T-helper 9 cell (primary cell): Measurements from ENCODE around the gene CINP.

Experiments used
- DNase-seq: peaks from one replicate; pipeline ENCODE4 v3.0.0-alpha.2; 2020
- total RNA-seq, 2 donors: gene quantifications; one replicate each; lab custom pipeline; 2026; lab: John Stamatoyannopoulos, UW

CINP gene
- total RNA-seq, result 10.6 to 26.3 reads per million in 2 donors

DNA sequence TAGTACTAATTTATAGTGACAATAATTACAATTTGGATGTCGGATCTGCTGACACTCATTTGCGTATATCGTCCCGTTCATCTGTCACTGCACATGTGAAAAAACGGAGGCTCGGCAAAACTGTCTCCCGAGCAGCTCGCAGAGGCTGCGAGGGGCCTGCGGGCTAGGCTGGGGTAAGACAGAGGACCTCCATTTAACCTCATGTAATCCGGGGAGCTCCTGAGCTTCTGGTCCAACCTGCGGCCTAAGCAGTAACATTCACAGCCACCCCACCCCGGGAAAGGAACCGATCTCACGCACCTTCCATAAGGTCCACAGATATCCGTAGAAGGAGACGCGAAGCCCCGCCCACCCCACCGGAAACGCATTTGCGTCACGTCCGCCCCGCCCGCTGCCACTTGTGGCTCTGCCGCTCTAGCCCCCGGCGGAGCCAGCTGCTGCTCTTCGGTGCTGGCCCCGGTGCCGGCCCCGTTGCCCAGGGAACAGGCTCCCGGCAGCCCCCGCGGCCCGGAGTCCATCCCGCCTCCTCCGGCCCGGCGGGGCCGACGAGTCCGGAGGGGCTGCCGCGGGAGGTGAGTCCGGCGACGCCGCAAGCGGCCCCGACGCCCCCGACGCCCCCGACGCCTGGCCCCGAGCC, at the start of gene CINP, which contains the start of gene TECPR2:
Gene CINP (minus strand): TSS at position 346 of the 637 bp plus-strand sequence. CDS start 39 bp downstream, at position 307.
Gene TECPR2 (plus strand): TSS at position 397 of the 637 bp plus-strand sequence. CDS start 13,781 bp downstream, outside the sequence.
- peak; percentile 98 for DNase-seq

DNA sequence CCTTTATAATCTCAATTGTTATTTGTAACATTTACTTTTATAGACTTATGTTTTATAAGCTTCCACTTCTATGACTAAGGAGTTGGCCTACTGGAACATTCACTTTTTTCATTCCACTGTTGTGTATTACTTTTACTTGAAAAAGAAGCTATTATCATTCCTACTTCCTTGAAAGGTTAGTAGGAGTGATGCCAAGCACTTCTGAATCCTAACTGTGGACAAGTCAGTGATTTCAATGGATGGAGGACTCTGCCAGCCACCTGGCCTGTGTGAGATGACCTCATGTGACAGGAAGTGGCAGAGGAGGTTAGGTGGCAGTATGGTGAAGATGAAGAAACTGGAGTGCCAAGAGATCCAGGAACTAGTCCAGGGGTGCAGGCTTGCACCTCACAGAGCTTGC, 46.0 kb upstream of the CINP start:
- no peak for DNase-seq

DNA sequence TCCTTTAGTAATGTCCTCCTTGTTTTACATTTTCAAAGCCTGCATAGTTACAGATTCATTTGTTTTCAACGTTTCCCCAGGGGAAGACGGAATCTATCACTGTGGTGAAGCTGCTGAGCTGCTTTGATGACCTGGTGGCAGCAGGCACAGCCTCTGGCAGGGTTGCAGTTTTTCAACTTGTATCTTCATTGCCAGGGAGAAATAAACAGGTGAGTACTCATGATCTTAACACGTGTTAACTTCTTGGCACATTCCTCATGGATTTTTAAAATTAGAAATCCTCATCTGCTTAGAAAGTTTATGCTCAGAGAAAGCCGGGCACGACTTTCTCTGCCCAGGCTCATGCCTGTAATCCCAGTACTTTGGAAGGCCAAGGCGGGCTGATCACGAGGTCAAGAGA, 44.6 kb upstream of the CINP start:
- DNase-seq, result no peak

DNA sequence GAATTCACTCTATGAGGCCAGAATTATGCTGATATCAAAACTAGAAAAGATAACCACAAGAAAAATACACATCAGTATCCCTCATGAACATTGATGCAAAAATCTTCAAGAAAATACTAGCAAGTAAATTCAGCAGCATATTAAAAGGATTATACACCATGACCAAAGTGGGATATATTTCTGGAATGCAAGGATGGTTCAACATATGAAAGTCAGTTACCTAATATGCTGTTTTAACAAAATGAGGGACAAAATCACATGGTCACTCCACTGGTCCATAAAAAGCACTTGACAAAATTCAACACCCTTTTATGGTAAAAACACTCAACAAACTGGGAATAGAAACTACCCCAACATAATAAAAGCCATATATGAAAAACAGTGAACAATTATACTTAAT, 40.3 kb upstream of the CINP start:
- no peak for DNase-seq

DNA sequence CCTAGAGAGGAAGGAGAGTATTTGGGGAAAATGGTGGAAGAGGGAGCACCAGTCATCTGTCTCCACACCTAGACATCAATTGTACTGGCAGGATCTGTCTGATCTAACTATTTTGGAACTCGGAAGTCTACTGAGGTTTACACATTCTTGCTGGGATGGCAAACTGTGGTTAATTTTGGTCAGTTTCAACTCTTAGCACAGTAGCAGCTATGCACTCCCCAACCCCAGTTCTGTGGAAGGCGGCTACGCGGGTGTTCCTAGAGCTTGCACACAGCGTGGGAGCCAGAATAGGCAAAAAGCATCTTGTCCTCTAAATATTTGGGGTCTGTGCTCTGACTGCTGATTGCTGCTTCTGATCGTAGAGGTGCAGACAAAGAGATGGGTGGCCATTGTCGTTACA, 33.8 kb upstream of the CINP start:
- no peak for DNase-seq

DNA sequence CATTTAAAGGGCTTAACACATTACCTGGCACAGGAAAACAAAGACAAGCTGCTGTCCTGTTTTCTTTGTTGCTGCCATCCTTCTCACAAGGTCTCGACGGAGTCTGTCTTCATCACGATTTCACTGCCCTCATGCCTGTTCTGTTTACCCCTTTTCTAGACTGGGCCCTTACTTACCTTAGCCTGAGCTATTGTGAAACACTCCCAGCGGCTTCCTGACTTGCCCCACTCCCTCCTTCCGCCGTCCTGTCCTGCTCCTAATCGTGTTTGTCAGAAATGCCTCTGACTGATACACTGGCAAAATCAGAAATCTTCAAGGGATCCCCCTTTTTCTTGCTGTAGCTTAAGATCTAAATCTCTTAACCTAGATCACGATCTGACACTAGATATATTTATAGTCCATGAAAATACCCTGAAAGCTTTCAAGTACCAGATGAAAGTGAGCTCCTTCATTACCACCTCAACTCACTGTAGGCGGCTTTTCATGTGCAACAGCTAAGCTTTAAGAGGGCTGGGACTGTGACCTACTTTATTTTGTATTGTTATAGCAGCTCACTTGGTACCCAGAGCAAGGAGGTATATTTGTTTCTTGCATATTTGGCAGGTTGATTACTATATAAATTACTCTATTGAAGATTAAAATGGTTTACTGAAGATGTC, 32.2 kb upstream of the CINP start:
- DNase-seq, result no peak

DNA sequence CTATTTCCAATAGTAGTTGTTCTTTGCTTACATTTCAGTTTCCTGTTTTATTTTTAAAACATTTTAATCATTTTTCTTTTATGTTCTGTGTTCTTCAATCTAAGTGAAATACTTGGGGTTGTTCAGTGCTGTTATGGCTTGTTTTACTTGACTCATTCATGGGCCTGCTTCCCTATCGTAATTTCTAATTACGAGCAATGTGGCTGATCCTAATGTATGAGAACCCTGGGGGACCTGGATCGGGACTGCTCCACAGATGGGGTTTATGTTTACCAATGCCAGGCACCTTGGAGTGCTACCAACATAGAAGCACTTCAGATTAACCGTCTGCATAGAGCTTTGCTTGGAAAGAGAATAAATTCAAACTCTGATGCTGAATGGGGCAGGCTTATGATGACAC, 29.8 kb upstream of the CINP start:
- no peak for DNase-seq

DNA sequence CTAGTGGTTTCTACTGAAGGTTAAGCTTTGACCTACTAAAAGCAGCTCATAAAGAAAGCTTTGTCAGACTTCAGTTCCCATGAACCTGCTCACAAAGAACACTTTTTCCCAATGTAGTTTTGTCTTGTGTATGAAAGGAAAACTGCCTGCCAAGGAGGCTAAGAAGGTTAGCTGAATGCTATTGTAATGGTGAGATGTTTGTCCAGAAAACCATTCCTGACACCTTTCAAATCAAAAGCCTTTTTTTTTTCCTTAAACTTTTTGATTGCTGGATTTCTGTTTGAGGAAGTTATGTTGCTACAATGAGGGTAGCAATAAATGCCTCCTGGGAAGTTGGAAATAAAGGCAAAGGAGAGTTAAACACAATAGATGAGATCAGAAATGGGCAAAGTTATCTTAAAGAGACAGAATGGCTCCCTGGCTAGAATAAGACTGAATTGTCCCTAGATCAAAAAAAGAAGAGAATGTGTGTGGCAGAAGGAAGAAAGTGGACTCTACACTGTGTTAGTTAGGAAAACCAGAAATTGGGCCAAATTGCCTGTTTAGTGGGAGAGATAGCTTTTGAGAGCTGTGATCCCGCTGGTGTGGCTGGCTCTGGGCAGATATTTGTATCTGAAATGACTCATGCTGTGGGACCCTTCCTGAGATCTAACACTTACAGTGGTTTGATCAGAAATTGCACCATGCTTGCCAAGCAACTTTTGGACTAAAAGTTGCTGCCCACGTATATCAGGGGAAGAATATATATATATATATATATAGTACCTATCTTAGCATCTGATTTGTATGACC, 27.6 kb upstream of the CINP start:
- DNase-seq, result no peak

DNA sequence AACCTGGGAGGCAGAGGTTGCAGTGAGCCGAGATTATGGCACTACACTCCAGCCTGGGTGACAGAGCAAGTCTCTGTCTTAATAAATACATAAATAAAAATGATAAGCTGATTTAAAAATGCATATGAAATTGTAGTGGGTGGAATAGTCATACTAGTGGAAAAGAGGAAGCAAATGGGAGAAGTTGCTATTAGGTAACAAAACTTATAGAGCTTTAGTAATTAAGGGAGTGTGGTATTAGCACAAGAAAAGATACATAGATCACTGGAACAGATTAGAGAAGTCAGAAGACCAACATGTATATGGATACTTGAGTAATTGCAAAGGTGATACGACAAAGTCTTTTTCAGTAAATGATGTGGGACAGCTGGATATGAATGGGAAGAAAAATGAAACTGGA, 26.6 kb upstream of the CINP start:
- DNase-seq, result no peak

DNA sequence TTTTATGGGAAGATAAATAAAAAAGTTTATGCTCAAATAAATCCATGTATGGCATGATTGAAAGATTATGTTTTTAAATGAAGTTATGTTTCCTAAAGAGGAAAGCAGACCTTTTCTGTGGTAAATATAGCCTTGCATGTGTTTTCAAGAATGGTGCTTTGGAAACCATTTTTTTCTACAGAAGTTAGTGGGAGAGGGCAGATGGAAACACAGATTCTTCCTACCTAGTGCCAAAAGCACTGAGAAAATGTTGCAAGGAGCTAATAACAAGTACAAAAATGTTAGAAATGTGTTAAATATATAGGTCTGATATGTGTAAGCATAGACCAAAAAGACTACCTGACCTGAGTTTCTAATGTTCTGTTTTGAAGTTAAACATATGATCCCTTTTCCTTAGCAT, 24.4 kb upstream of the CINP start:
- DNase-seq, result no peak

DNA sequence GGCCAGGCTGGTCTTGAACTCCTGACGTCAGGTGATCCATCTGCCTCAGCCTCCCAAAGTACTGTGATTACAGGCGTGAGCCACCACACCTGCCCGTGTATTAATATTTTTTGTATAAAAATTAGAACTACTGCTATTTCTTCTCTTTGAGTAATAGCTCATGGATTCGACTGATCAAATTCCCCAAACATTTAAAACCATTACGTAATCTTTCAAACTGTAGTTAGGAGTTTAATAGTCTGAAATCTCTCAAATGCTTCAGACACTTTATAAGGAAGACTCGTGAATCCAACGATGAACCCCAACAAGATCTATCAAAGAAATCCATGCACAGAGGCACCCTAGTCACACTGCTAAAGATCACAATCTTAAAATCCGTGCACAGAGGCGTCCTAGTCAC, 16.1 kb upstream of the CINP start:
- no peak for DNase-seq

DNA sequence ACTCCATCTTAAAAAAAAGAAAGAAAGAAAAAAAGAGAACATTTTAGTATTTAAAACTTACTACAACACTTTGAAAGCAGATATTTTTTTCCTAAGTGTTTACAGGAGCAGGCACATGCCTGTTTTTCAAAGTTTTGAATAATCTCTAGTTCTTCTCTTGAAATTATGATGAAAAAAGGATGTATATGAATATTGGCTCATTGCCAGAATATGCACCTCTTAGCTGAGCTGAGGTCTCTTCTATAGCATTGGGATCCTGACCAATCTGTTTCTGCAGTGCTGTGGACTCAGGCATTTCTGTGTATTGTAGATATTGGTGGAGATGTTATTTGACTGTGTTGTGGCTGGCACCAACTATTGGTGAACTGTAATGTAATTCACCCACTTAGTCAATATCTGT, 15.0 kb upstream of the CINP start:
- no peak for DNase-seq

DNA sequence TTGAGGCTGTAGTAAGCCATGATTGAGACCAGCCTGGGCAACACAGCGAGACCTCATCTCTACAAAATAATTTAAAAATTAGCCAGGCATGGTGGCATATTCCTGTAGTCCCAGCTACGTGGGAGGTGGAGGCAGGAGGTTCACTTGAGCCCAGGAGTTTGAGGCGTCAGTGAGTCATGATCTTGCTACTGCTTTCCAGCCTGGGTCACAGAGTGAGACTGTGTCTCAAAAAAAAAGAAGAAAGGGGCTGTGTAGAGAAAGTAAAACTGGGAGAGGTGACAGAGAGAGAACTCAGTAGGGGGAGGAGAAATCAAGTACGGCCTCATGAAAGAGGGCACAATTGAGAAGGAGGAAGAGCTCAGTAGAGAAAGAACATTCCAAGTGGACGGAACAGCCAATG, 12.4 kb upstream of the CINP start:
- DNase-seq, result no peak

DNA sequence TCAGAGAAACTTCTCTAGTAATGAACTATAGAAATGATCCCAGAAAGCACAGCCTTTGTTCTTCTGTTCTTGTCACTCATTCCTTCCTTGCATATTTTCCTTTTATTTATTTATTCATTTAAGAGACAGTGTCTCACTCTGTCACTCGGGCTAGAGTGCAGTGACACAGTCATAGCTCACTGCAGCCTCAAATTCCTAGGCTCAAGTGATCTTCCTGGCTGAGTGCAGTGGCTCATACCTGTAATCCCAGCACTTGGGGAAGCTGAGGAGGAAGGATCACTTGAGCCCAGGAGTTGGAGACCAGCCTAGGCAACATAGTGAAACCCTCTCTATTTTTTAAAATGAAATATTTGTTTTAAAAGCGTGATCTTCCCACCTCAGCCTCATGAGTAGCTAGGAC, 11.6 kb upstream of the CINP start:
- DNase-seq, result no peak

DNA sequence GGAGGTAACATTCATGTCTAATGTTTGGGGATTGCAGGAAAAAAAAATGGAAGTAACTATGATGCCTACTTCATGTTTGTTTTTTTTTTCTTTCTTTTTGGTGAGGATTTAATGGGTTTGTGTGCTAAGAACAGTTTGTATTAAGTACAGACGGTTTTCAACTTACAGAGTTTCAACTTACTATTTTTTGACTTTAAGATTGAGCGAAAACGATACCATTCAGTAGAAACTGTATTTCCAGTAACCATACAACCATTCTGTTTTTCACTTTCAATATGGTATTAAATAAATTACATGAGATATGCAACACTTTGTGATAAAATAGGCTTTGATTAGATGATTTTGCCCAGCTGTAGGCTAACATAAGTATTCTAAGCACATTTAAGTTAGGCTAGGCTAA, 10.4 kb upstream of the CINP start:
- no peak for DNase-seq

DNA sequence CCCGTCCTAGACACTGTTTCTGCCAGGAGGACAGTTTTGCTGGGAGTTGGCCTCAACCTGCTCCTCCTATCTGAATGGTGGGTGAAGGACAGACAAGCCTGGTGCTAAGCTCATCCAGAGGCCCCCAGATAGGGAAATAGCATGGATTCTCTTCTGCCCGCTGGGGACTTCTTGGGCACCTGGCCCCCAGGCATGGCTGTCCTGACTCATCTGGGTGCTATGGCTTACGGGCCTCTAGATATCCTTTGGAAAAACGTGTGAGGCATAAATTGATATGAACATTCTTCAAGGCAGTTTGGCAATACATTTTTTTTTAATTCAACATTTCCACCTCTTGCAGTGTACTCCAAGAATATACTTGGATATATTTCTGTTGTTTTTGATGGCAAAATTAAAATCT, 8.7 kb upstream of the CINP start:
- no peak for DNase-seq

DNA sequence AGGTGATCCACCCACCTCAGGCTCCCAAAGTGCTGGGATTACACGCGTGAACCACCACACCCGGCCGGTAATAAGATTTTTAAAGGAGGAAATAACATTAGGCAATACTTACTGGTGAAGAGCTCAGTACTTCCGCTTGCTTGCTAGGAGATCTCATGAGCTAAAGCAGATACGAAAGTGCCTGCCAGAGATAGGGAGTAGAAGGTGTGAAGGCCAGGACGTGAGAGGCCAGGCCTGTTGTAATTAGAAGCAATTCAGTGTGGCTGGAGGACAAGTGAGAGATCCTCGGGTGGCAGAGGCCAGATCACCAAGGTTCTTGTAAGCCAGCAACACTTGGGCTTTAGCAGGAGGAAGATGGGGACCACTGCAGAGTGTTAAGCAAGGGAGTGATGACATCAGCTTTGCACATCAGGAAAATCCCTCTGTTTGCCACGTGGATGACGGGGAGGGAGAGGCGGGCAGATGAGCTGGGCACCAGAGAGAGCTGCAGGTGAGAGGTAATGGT, 7.7 kb upstream of the CINP start:
- DNase-seq, result no peak

DNA sequence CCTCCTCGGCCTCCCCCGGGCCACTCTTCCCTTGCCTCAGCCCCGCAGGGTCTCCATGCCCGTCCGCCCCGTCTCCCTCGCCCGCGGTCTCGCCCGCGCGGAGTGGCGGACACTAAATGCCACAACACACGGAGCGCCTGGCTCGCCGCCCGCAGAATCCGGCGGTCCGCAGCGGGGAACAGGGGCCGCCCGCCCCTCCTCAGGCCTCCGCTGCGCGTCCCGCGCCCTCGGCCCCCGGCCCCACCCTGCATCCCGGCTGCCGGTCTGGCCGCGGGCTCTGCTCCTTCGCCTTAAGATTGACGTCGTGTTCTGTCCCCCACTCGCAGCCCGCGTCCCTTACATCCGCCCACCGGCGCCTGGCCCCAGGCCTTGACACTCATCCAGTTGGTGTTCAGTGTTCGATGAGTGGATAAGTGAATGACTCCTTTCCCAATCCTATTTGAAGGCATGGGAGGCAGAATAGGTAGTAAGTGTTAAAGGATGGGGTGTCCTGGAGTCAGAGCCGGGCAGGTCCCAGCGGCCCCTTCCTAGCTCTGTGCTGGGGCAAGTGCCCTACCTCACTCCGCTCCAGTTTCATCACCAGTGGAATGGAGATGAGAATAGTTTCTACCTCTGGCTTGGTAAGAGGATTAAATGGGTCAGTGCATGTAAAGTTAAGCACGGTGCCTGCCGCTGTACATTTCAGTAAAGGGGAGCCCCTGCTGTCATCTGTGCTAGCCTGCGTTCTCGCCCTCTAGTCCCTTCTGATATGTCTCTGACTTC, 673 bp upstream of the CINP start:
- DNase-seq, result peak; percentile 7

DNA sequence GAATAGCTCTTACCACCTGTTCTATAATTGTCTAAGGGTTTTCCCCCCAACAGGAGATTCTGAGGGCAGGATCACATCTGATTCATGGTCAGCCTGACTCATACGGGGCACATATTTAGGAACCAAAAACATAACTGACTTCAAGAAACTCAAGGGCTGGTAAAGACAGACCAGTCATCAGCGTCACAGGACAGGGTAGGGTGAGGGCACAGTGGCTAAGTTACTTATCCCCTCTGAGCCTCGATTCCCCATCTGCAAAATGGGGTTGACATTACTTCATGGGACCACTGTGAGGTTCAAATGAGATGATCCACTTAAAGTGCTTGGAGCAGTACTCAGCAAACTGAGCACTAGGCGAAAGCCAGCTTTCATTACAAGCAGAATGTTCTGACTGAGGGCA, 606 bp downstream of the CINP start:
- DNase-seq, result no peak

DNA sequence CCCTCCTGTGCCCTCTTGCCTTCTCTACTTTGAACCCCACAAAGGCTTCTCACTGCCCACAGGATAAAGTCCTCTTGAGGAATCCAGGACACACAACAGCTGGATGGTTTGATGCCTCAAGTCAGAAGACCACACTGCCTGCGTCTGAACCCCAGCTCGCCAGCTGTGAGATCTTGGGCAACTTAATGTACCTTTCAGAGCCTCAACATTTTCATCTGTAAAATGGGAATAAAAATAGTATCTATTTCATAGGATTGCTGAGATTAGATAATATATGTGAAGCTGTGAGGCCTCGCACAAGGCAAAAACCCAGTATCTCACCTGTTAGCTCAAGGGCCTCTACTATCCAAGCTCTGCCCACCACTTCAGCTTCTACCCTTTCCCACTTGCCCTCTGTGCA, 2.3 kb downstream of the CINP start:
- DNase-seq, result no peak

DNA sequence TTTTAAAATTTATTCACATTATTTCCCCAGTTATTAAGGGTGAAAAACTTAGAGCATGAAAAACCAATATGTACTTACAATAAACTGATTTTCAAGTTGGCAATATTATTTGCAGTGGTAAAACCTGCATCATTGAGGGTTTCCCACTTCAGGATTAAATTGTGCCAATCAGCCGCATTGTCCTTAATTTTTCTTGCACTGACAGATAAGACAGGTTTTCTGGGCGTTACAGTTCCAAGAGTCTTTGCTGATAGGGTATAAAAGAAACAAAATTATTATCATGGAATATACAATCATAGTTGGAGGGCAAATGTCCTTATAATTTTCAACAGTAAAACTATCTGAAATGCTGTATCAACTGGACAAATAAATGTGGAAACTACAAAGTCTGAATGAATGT, 3.3 kb downstream of the CINP start:
- no peak for DNase-seq

DNA sequence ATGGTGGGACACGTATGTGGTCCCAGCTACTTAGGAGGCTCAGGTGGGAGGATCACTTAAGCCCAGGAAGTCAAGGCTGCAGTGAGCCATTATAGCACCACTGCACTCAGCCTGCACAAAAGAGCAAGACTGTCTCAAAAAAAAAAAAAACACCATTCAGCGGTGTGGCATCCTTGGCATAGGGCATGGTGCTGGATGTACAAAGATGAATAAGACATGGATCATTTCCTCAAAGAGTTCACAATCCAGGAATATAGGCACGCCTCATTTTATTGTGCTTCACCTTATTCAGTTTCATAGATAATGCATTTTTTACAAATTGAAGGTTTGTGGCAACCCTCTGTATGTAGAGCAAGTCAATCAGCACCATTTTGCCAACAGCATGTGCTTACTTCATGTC, 6.4 kb downstream of the CINP start:
- no peak for DNase-seq

DNA sequence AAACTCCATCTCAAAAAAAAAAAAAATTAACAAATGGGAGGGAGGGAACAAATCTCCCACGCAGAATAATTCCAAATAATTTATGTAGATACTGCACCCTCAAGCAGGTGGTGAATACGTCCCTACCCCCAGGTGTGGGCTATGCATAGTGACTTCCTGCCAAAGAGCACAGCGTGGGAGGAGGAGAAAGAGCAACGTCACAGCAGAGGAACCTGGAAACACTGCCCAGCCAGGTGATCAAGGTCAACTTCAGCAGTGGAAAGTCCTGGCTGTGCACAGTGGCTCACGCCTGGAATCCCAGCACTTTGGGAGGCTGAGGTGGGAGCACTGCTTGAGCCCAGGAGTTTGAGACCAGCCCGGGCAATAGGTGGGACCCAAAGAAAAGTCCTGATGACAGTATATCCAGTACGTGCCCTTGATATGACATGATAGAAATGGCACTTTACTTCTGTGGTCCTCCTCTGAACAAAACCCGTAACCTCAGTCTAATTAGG, 9.5 kb downstream of the CINP start:
- DNase-seq, result no peak
